Measurements from ENCODE around the gene SLC47A1. TPM values are rescaled to one million over a fixed set of nuclear protein-coding genes. Genes with fewer than 3 reads are reported as not detected.

The SLC47A1 gene
- total RNA-seq, 4 donors from 2014 or later, result 9.7 to 62.7 (median 30.6) TPM

GRCh38 chr17:19567216-19568015 lies 33.8 kb downstream of the SLC47A1 start:
- intact Hi-C loops (cut with DNase I; ENCODE audit: low total_unique reads), result no loop called here
- H3K4me3 ChIP-seq (ENCODE audit: low read depth, poor library complexity, severe bottlenecking), result no peak overlapping the region
- TF ChIP-seq CTCF (IDR thresholded peaks at IDR 0.05) (no peak), POLR2A (IDR thresholded peaks at IDR 0.05) (no peak)
- no peak for DNase-seq (ENCODE audit: low spot score in 2 of 2)
- WGBS, 2 donors, result 85 to 86% methylated on average over 23 of the region's 23 CpGs

- intact Hi-C loops (cut with DNase I; ENCODE audit: low total_unique reads), result no loop called here
- H3K4me3 ChIP-seq (ENCODE audit: low read depth, poor library complexity, severe bottlenecking), result no peak overlapping the region
- DNase-seq (ENCODE audit: low spot score in 2 of 2), result no peak
- WGBS, 2 donors, result 88 to 100% methylated on average over 1 of the region's 1 CpG
- TF ChIP-seq POLR2A (IDR thresholded peaks at IDR 0.05) (no peak), CTCF (IDR thresholded peaks at IDR 0.05) (no peak)
These were observed 34.3 kb downstream of the SLC47A1 start for GRCh38 chr17:19568016-19568350.

GRCh38 chr17:19569785-19570543 lies 36.3 kb downstream of the SLC47A1 start:
- H3K4me3 ChIP-seq (ENCODE audit: low read depth, poor library complexity, severe bottlenecking), result no peak overlapping the region
- WGBS, 2 donors, result 53 to 56% methylated on average over 3 of the region's 3 CpGs
- TF ChIP-seq POLR2A (IDR thresholded peaks at IDR 0.05) (no peak), CTCF (IDR thresholded peaks at IDR 0.05) (no peak)
- no peak for DNase-seq (ENCODE audit: low spot score in 2 of 2)
- intact Hi-C loops (cut with DNase I; ENCODE audit: low total_unique reads), result no loop called here

- DNase-seq (ENCODE audit: low spot score in 2 of 2), result no peak
- intact Hi-C loops (cut with DNase I; ENCODE audit: low total_unique reads), result no loop called here
- no peak for TF ChIP-seq POLR2A (IDR thresholded peaks at IDR 0.05)
- TF ChIP-seq CTCF (IDR thresholded peaks at IDR 0.05), result no peak
- 28 to 41% methylated on average over 4 of the region's 4 CpGs for WGBS, 2 donors
- H3K4me3 ChIP-seq (ENCODE audit: low read depth, poor library complexity, severe bottlenecking), result no peak overlapping the region
These were observed 36.9 kb downstream of the SLC47A1 start for GRCh38 chr17:19570544-19571062.

GRCh38 chr17:19573075-19573474 lies 39.4 kb downstream of the SLC47A1 start:
- intact Hi-C loops (cut with DNase I; ENCODE audit: low total_unique reads), result no loop called here
- TF ChIP-seq POLR2A (IDR thresholded peaks at IDR 0.05) (no peak), CTCF (IDR thresholded peaks at IDR 0.05) (no peak)
- DNase-seq (ENCODE audit: low spot score in 2 of 2), result no peak
- WGBS, 2 donors, result 49 to 58% methylated on average over 2 of the region's 2 CpGs
- no peak overlapping the region for H3K4me3 ChIP-seq (ENCODE audit: low read depth, poor library complexity, severe bottlenecking)

All from lower leg skin (tissue), 4 donors.